K562 (cell line): ENCODE data around the gene POLR3A. TPM values are rescaled to one million over a fixed set of nuclear protein-coding genes. Genes with fewer than 3 reads are reported as not detected.

Experiments
- CBX2 ChIP-seq: fragments of 200-600 bp; sonication (generic); IDR thresholded peaks from one replicate; pipeline ENCODE4 v1.6.1; 2012; ENCODE audit warnings: mild to moderate bottlenecking, low read length, inconsistent platforms; ENCODE audit not compliant: insufficient read depth, poor library complexity, severe bottlenecking
- CEBPG ChIP-seq, 3 experiments: fragments of 200-800 bp in 1 of 3; sonication (Bioruptor generic) in 1 of 3; sonication (generic) in 1 of 3; formaldehyde crosslinking in 1 of 3; IDR thresholded peaks in 2 of 3; conservative IDR thresholded peaks in 1 of 3; 2 replicates each; pipeline versions ENCODE4 v1.6.1 to v1.8.0; 2016 to 2022; ENCODE audit warnings: missing compliant biosample characterization in 2 of 3, missing genetic modification characterization in 2 of 3, mild to moderate bottlenecking in 1 of 3, missing genetic modification reagents in 1 of 3
- CHCHD3 ChIP-seq: fragments of 250-450 bp; sonication (Bioruptor Pico); IDR thresholded peaks from 2 replicates; pipeline ENCODE4 v2.1.2; 2022; ENCODE audit warnings: mild to moderate bottlenecking
- HDAC2 ChIP-seq: fragments of 450-650 bp; IDR thresholded peaks from 2 replicates; pipeline ENCODE4 v1.6.1; 2016; ENCODE audit warnings: mild to moderate bottlenecking
- MEF2D ChIP-seq: conservative IDR thresholded peaks from 2 replicates; pipeline ENCODE4 v1.6.1; 2016; ENCODE audit warnings: low read depth, missing genetic modification characterization, missing compliant biosample characterization
- MIER1 ChIP-seq: fragments of 450-650 bp; IDR thresholded peaks from 2 replicates; pipeline ENCODE4 v1.6.1; 2016; ENCODE audit warnings: antibody characterized with exemption, mild to moderate bottlenecking, low read depth
- MTF1 ChIP-seq: fragments of 250-450 bp; sonication (Bioruptor Pico); IDR thresholded peaks from 2 replicates; pipeline ENCODE4 v1.9.0; 2021; ENCODE audit warnings: moderate library complexity, mild to moderate bottlenecking, inconsistent platforms, borderline replicate concordance
- PCBP1 ChIP-seq: fragments of 200-400 bp; formaldehyde crosslinking; IDR thresholded peaks from 2 replicates; pipeline ENCODE4 v1.6.1; 2018; ENCODE audit warnings: mild to moderate bottlenecking, low read depth, low read length; ENCODE audit not compliant: poor library complexity, severe bottlenecking
- RUNX1 ChIP-seq: sonication (generic); IDR thresholded peaks from 2 replicates; pipeline ENCODE4 v1.6.1; 2016; ENCODE audit warnings: antibody characterized with exemption, low read depth
- SRSF3 ChIP-seq: fragments of 200-400 bp; formaldehyde crosslinking; IDR thresholded peaks from 2 replicates; pipeline ENCODE4 v1.6.1; 2016; ENCODE audit warnings: mild to moderate bottlenecking, low read length, moderate library complexity; ENCODE audit not compliant: insufficient read depth
- SRSF9 ChIP-seq: fragments of 200-400 bp; formaldehyde crosslinking; IDR thresholded peaks from 2 replicates; pipeline ENCODE4 v1.6.1; 2017; ENCODE audit warnings: low read depth, low read length, borderline replicate concordance
- STAG1 ChIP-seq: sonication (generic); formaldehyde crosslinking; IDR thresholded peaks from 2 replicates; pipeline ENCODE4 v1.5.0; 2020; ENCODE audit warnings: missing genetic modification reagents, borderline replicate concordance
- TBP ChIP-seq: optimal IDR thresholded peaks from 2 replicates; pipeline ENCODE3; 2011; ENCODE audit warnings: low read depth, low read length, improper control_type of control experiment
- YBX1 ChIP-seq: fragments of 450-650 bp; IDR thresholded peaks from 2 replicates; pipeline ENCODE4 v1.7.1; 2016; ENCODE audit warnings: mild to moderate bottlenecking
- ZBTB17 ChIP-seq: fragments of 450-650 bp; formaldehyde crosslinking; IDR thresholded peaks from 2 replicates; pipeline ENCODE4 v1.4.0; 2020; ENCODE audit warnings: mild to moderate bottlenecking
- ZNF449 ChIP-seq: fragments of 250-450 bp; sonication (Bioruptor Pico); IDR thresholded peaks from 2 replicates; pipeline ENCODE4 v1.8.0; 2022; ENCODE audit warnings: moderate library complexity, mild to moderate bottlenecking, inconsistent platforms
- ZNF551 ChIP-seq: fragments of 250-450 bp; sonication (Bioruptor Pico); IDR thresholded peaks from 2 replicates; pipeline ENCODE4 v1.5.0; 2021; ENCODE audit warnings: mild to moderate bottlenecking, moderate library complexity
- ZNF57 ChIP-seq: fragments of 450-650 bp; formaldehyde crosslinking; IDR thresholded peaks from 2 replicates; pipeline ENCODE4 v1.4.0; 2020; ENCODE audit warnings: mild to moderate bottlenecking, moderate library complexity
- polyA plus RNA-seq, 8 experiments: library from polyadenylated mRNA; depleted of rRNA in 4 of 8; stranded (reverse) in 5 of 8; unstranded in 3 of 8; fragments of >200 nt; fragmentation: Nextera tagmentation in 2 of 8; fragmentation: Illumina TruSeq in 1 of 8; extraction: Ambion mirVana in 2 of 8; extraction: Trizol in 1 of 8; gene quantifications; 2 replicates each; pipeline versions ENCODE4 v1.2.1 to v1.2.3, GENCODE V29; 2011 to 2014; ENCODE audit warnings: inconsistent platforms in 1 of 8, missing spikeins in 1 of 8
- total RNA-seq, 7 experiments: library from RNA; depleted of rRNA in 6 of 7; stranded (reverse); fragments of >200 nt in 6 of 7; fragmentation: Illumina TruSeq in 2 of 7; extraction: Trizol in 2 of 7; gene quantifications; 2 replicates each; pipeline versions ENCODE4 v1.2.1 to v1.2.3, GENCODE V29; 2011 to 2021; ENCODE audit warnings: low replicate concordance in 1 of 7
- TF ChIP-seq, protein P1 (sequence below): IDR thresholded peaks from 2 replicates; pipeline ENCODE4 v1.6.1; 2011; ENCODE audit not compliant: insufficient read length; ENCODE audit errors: extremely low read depth
- TF ChIP-seq, protein P2 (sequence below): fragments of 450-650 bp; formaldehyde crosslinking; IDR thresholded peaks from 2 replicates; pipeline ENCODE4 v1.4.0; 2020; ENCODE audit warnings: mild to moderate bottlenecking, moderate library complexity
- TF ChIP-seq, protein P3 (sequence below), 2 experiments: fragments of 150-350 bp in 1 of 2; IDR thresholded peaks; 2 replicates each; pipeline ENCODE4 v1.6.1; 2012 to 2016; ENCODE audit warnings: low read depth in 2 of 2, low read length in 2 of 2, mild to moderate bottlenecking in 1 of 2, moderate library complexity in 1 of 2

Gene POLR3A
- total and polyA plus RNA-seq, 9 of the 15 experiments (the other 6 are each of a cell fraction or from before 2014, with no cell fraction given), result 14.9 to 37.0 (median 26.7) TPM

- TF ChIP-seq ZBTB17 (CRISPR knock-in tag), result no peak
- no peak for TF ChIP-seq ZNF449 (CRISPR knock-in tag)
- no peak for TF ChIP-seq HDAC2
- TF ChIP-seq ZNF57 (CRISPR knock-in tag), result no peak
- TF ChIP-seq ZNF551 (CRISPR knock-in tag), result no peak
- no peak for TF ChIP-seq MTF1
- TF ChIP-seq YBX1, result no peak
- TF ChIP-seq RUNX1, result no peak
- TF ChIP-seq, protein P1, sequence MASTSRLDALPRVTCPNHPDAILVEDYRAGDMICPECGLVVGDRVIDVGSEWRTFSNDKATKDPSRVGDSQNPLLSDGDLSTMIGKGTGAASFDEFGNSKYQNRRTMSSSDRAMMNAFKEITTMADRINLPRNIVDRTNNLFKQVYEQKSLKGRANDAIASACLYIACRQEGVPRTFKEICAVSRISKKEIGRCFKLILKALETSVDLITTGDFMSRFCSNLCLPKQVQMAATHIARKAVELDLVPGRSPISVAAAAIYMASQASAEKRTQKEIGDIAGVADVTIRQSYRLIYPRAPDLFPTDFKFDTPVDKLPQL, result no peak
- TF ChIP-seq, protein P2, sequence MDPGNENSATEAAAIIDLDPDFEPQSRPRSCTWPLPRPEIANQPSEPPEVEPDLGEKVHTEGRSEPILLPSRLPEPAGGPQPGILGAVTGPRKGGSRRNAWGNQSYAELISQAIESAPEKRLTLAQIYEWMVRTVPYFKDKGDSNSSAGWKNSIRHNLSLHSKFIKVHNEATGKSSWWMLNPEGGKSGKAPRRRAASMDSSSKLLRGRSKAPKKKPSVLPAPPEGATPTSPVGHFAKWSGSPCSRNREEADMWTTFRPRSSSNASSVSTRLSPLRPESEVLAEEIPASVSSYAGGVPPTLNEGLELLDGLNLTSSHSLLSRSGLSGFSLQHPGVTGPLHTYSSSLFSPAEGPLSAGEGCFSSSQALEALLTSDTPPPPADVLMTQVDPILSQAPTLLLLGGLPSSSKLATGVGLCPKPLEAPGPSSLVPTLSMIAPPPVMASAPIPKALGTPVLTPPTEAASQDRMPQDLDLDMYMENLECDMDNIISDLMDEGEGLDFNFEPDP (CRISPR knock-in tag), result no peak
- no peak for TF ChIP-seq CHCHD3 (CRISPR knock-in tag)
- no peak for TF ChIP-seq CEBPG (CRISPR knock-in tag; IDR thresholded peaks at IDR 0.05)
- no peak for TF ChIP-seq CEBPG (tag; conservative IDR thresholded peaks at IDR 0.05 in 1 of 2, IDR thresholded peaks at IDR 0.05 in 1 of 2)
- TF ChIP-seq TBP, result no peak
- no peak for TF ChIP-seq MIER1
- TF ChIP-seq SRSF9, result no peak
- no peak for TF ChIP-seq CBX2
- TF ChIP-seq STAG1 (CRISPR knock-in tag), result no peak
- no peak for TF ChIP-seq PCBP1
- TF ChIP-seq MEF2D (tag), result no peak
- no peak for TF ChIP-seq SRSF3
- TF ChIP-seq, protein P3, sequence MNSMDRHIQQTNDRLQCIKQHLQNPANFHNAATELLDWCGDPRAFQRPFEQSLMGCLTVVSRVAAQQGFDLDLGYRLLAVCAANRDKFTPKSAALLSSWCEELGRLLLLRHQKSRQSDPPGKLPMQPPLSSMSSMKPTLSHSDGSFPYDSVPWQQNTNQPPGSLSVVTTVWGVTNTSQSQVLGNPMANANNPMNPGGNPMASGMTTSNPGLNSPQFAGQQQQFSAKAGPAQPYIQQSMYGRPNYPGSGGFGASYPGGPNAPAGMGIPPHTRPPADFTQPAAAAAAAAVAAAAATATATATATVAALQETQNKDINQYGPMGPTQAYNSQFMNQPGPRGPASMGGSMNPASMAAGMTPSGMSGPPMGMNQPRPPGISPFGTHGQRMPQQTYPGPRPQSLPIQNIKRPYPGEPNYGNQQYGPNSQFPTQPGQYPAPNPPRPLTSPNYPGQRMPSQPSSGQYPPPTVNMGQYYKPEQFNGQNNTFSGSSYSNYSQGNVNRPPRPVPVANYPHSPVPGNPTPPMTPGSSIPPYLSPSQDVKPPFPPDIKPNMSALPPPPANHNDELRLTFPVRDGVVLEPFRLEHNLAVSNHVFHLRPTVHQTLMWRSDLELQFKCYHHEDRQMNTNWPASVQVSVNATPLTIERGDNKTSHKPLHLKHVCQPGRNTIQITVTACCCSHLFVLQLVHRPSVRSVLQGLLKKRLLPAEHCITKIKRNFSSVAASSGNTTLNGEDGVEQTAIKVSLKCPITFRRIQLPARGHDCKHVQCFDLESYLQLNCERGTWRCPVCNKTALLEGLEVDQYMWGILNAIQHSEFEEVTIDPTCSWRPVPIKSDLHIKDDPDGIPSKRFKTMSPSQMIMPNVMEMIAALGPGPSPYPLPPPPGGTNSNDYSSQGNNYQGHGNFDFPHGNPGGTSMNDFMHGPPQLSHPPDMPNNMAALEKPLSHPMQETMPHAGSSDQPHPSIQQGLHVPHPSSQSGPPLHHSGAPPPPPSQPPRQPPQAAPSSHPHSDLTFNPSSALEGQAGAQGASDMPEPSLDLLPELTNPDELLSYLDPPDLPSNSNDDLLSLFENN (IDR thresholded peaks at IDR 0.05; ENCODE audit: low read depth in 2 of 2, low read length in 2 of 2), result no peak
Measured at GRCh38 chr10:77974396-77975074, 54.8 kb downstream of the POLR3A start (continued).
